Osteocyte (in vitro differentiated cells): ENCODE data around the gene MORC3. TPM values are rescaled to one million over a fixed set of nuclear protein-coding genes. Genes with fewer than 3 reads are reported as not detected.

Source experiments
- DNase-seq: peaks from one replicate; pipeline ENCODE4 v3.0.0; 2021; ENCODE audit warnings: mixed read lengths; ENCODE audit not compliant: unreplicated experiment; ENCODE audit errors: extremely low spot score
- H3K27ac Mint-ChIP-seq: one replicate; pipeline ENCODE4 v1.8.0; 2021; ENCODE audit warnings: mild to moderate bottlenecking, mixed read lengths; ENCODE audit not compliant: unreplicated experiment
- H3K27me3 Mint-ChIP-seq: one replicate; pipeline ENCODE4 v1.8.0; 2021; ENCODE audit warnings: mixed read lengths; ENCODE audit not compliant: unreplicated experiment
- H3K36me3 Mint-ChIP-seq: one replicate; pipeline ENCODE4 v1.8.0; 2021; ENCODE audit warnings: mixed read lengths; ENCODE audit not compliant: unreplicated experiment
- H3K4me1 Mint-ChIP-seq: one replicate; pipeline ENCODE4 v1.8.0; 2021; ENCODE audit warnings: mixed read lengths; ENCODE audit not compliant: unreplicated experiment
- H3K4me3 Mint-ChIP-seq: one replicate; pipeline ENCODE4 v1.8.0; 2021; ENCODE audit warnings: mild to moderate bottlenecking, moderate library complexity, mixed read lengths; ENCODE audit not compliant: unreplicated experiment
- H3K9me3 Mint-ChIP-seq: one replicate; pipeline ENCODE4 v1.8.0; 2021; ENCODE audit warnings: mixed read lengths; ENCODE audit not compliant: unreplicated experiment
- total RNA-seq: library from RNA; stranded (reverse); gene quantifications from 2 replicates; pipeline ENCODE4 v1.2.1, GENCODE V29; 2021
- TF ChIP-seq, protein P1 (sequence below): fragments of 200-600 bp; sonication (generic); IDR thresholded peaks from 2 replicates; pipeline ENCODE4 v1.5.0; 2021; ENCODE audit warnings: antibody characterized with exemption, mild to moderate bottlenecking, moderate library complexity

MORC3 gene
- total RNA-seq, 1 donor from 2014 or later: 27.8 TPM

DNA sequence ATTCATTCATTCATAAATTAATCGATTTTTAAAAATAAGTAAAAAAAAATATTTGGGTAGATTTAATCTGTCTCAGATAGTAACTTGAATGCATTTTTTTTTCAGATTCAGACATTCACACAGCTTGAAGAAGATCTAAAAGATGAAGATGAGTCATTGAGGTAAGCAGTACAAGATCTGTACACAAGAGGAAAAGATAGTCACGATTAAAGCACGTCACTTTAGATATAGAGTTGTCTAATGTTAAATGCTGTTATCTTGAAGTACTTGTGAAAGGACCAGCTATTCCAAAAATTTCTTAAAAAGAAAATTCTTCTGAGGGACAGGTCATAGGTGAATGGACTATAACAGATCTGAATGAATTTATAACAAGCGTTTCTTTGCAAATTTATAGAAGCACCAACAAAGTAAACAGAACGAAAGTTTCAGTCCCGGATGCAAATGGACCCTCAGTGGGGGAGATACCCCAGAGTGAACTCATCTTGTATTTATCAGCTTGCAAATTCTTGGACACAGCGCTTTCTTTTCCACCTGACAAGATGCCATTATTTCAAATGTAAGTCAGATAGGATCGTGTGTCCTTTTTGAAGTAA lies 31.2 kb upstream of the MORC3 start:
- TF ChIP-seq, protein P1, sequence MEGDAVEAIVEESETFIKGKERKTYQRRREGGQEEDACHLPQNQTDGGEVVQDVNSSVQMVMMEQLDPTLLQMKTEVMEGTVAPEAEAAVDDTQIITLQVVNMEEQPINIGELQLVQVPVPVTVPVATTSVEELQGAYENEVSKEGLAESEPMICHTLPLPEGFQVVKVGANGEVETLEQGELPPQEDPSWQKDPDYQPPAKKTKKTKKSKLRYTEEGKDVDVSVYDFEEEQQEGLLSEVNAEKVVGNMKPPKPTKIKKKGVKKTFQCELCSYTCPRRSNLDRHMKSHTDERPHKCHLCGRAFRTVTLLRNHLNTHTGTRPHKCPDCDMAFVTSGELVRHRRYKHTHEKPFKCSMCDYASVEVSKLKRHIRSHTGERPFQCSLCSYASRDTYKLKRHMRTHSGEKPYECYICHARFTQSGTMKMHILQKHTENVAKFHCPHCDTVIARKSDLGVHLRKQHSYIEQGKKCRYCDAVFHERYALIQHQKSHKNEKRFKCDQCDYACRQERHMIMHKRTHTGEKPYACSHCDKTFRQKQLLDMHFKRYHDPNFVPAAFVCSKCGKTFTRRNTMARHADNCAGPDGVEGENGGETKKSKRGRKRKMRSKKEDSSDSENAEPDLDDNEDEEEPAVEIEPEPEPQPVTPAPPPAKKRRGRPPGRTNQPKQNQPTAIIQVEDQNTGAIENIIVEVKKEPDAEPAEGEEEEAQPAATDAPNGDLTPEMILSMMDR: no peak

DNA sequence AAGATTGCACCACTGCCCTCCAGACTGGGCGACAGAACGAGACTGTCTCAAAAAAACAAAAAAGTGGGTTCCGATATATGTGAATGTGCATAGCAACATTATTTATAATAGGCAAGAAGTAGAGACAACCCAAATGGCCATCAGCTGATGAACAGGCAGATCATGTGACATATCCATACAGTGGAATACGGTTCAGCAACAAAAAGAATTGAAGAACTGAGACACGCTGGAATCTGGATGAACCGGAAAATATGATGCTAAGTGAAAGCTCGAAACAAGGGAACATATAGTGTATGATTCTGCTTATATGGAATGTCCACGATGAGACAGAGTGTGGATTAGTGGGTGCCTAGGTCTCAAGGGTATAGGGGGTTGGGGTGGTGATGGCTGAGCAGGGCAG lies 28.5 kb upstream of the MORC3 start:
- TF ChIP-seq, protein P1: no peak
- Mint-ChIP-seq H3K27me3 (no peaks in the 10 kb centered on the region), H3K4me1 (peaks cover 18% of the 10 kb centered on the region), H3K9me3 (peaks cover 5% of the 10 kb centered on the region), H3K36me3 (peaks cover 13% of the 10 kb centered on the region), H3K27ac (no peak overlapping the region), H3K4me3 (no peak overlapping the region)
- DNase-seq: no peak

More for the DNA sequence above, 31.2 kb upstream of the MORC3 start:
- Mint-ChIP-seq H3K9me3 (peaks cover 5% of the 10 kb centered on the region), H3K4me3 (peak overlapping the region; percentile 39), H3K27ac (peak overlapping the region; percentile 92), H3K36me3 (peaks cover 13% of the 10 kb centered on the region), H3K4me1 (peaks cover 18% of the 10 kb centered on the region), H3K27me3 (no peaks in the 10 kb centered on the region)
- no peak for DNase-seq

DNA sequence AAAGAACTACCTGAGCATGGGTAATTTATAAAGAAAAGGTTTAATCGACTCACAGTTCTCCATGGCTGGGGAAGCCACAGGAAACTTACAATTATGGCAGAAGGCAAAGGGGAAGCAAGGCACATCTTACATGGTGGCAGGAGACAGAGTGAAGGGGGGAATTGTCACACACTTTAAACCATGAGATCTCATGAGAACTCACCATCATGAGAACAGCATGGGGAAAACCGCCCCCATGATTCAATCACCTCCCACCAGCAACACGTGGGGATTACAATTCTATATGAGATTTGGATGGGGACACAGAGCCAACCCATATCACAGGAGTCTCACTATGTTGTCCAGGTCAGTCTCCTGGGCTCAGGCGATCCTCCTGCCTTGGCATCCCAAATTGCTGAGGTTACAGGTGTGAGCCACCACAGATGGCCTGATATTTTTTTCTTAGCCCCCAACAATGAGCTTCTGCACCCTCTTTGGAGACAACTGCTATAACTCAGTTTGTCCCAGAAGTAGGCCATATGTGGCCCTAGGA lies 22.5 kb upstream of the MORC3 start:
- Mint-ChIP-seq H3K4me1 (peaks cover 9% of the 10 kb centered on the region), H3K36me3 (peaks cover 5% of the 10 kb centered on the region), H3K9me3 (no peaks in the 10 kb centered on the region), H3K27me3 (no peaks in the 10 kb centered on the region), H3K27ac (no peak overlapping the region), H3K4me3 (no peak overlapping the region)
- TF ChIP-seq, protein P1: no peak
- DNase-seq: no peak

DNA sequence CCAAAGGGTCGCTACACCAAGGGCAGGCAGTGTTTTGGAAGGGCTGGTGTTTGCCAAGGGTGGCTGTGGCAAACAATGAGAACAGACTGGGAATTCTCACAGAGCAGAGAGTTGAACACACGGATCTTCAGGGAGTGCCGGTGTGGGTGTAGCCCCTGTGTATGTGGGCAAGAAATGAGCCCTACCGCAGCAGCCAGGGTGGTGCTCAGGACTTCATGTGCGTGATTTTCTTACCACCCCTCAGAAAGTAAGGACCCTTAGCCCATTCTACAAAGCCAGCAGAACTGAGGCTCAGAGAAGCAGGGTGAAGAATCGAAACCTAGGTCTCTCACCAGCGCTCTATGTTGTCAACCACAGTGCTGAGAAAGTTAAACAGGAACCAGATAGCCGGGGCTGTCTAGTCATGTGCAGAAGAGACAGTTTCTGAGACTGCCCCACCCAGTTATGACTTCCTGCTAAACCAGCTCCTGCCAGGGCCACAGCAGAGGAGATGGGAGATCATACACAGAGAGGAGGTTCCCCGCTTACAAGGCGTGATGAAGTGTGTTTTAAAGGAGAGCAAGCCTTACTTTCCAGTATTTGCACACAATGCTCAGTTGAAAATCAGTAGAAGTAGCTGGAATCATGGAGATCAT lies 21.9 kb upstream of the MORC3 start:
- TF ChIP-seq, protein P1: no peak
- no peak for DNase-seq
- H3K4me1 Mint-ChIP-seq: peaks cover 9% of the 10 kb centered on the region
- H3K27me3 Mint-ChIP-seq: no peaks in the 10 kb centered on the region
- H3K9me3 Mint-ChIP-seq: no peaks in the 10 kb centered on the region
- peak overlapping the region; percentile 76 for H3K27ac Mint-ChIP-seq
- no peak overlapping the region for H3K4me3 Mint-ChIP-seq
- H3K36me3 Mint-ChIP-seq: peaks cover 4% of the 10 kb centered on the region

DNA sequence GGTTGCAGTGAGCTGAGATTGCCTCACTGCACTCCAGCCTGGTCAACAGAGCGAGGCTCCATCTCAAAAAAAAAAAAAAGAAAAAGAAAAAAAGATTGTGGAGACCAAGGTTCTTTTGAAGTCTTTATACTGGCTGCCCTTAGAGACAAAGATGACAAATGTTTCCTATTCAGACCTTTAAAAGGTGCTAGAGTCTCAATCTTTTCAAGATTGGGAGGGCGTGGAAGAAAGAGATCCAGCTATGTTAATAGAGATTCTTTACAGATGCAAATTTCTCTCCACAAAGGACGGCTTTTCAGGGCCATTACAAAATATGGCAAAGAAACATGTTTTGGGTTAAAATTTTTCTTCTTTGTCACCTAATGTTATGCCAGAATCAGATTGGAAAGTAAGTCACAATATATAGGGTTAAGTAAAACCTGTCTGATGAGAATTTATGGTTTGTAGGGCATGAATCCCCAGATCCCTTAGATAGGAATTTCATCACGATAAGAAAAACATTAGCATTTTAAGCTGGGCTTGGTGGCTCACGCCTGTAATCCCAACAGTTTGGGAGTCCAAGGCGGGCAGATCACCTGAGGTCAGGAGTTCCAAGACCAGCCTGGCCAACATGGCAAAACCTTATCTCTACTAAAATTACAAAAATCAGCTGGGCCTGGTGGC lies 13.0 kb upstream of the MORC3 start:
- peaks cover 4% of the 10 kb centered on the region for H3K9me3 Mint-ChIP-seq
- no peaks in the 10 kb centered on the region for H3K36me3 Mint-ChIP-seq
- no peak for DNase-seq

More for the DNA sequence above, 13.0 kb upstream of the MORC3 start:
- H3K4me3 Mint-ChIP-seq: no peak overlapping the region
- H3K27me3 Mint-ChIP-seq: no peaks in the 10 kb centered on the region
- no peak overlapping the region for H3K27ac Mint-ChIP-seq
- TF ChIP-seq, protein P1: no peak
- H3K4me1 Mint-ChIP-seq: no peaks in the 10 kb centered on the region
